ENCODE measurements around the gene LUC7L3.

DNA sequence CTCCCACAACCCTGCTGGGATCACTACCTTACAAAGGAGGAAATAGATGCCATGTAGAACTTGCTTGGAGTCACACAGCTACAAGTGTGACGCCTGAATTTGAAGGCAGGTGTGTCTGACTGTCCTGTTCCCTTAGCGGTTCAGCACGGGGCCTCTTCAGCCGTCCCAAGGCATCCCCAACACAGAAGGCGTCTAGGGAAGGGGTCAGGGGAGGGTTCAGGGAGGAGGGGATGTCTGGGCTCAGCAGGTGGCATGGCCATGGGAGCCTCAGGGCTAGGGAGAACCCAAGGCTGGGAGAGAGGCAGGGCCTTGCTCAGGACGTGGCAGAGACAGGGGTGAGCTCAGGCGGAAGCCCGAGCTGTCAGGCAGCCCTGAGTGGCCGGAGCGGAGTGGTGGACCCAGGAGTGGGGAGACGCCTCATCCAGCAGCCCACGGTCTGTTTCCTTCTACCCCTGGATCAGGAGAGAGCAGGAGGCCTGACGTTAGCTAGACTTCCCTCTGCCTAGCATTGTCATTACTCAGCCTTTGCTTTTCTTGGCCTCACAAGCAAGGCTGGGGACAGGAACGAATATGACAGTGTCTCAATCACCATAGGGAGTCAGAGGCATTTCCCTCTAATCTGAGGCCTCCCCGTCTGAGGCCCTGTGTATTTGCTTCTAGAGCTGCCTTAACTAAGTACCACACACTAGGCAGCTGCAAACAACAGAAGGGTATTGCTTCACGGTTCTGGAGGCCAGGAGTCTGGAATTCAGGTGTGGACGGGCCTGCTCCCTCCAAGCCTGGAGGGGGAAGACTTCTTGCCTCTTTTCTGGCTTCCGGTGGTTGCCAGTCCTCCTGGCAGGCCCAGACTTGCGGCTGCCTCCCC, 79.3 kb downstream of the LUC7L3 start:
- TF ChIP-seq POLR2AphosphoS5 (IDR thresholded peaks at IDR 0.05; ENCODE audit: insufficient read depth, low read depth, low read length) (no peak), MAX (IDR thresholded peaks at IDR 0.05; ENCODE audit: insufficient read depth, insufficient read length) (no peak), CTCF (IDR thresholded peaks at IDR 0.05; ENCODE audit: extremely low read depth in 1 of 2, insufficient read depth in 1 of 2, low read depth in 1 of 2, low read length in 2 of 2) (no peak), POLR2A (IDR thresholded peaks at IDR 0.05; ENCODE audit: low read depth, low read length) (no peak)
